K562 (cell line): ENCODE measurements around the gene METTL25B. TPM values are rescaled to one million over a fixed set of nuclear protein-coding genes. Genes with fewer than 3 reads are reported as not detected.

Source experiments
- ARNT ChIP-seq, 2 experiments: fragments of 450-650 bp; IDR thresholded peaks; 2 replicates each; pipeline ENCODE4 v1.6.1; 2016; ENCODE audit warnings: mild to moderate bottlenecking in 1 of 2
- HNRNPLL ChIP-seq: fragments of 200-400 bp; formaldehyde crosslinking; IDR thresholded peaks from 2 replicates; pipeline ENCODE4 v1.6.1; 2017; ENCODE audit warnings: low read length, low read depth, mild to moderate bottlenecking; ENCODE audit not compliant: poor library complexity, severe bottlenecking
- KDM4B ChIP-seq, 2 experiments: fragments of 450-650 bp in 1 of 2; sonication (generic) in 1 of 2; IDR thresholded peaks; 2 replicates each; pipeline ENCODE4 v1.6.1; 2016 to 2017; ENCODE audit warnings: borderline replicate concordance in 2 of 2, antibody characterized with exemption in 1 of 2, low read depth in 1 of 2, mild to moderate bottlenecking in 1 of 2
- KLF16 ChIP-seq: IDR thresholded peaks from 2 replicates; pipeline ENCODE4 v1.6.1; 2016; ENCODE audit warnings: antibody characterized with exemption
- NCOR1 ChIP-seq: fragments of 450-650 bp; IDR thresholded peaks from 2 replicates; pipeline ENCODE4 v1.6.1; 2016; ENCODE audit warnings: mild to moderate bottlenecking, moderate library complexity
- NR2F6 ChIP-seq: fragments of 450-650 bp; formaldehyde crosslinking; IDR thresholded peaks from 2 replicates; pipeline ENCODE4 v1.4.0; 2020; ENCODE audit warnings: mild to moderate bottlenecking
- OTX1 ChIP-seq: fragments of 450-650 bp; formaldehyde crosslinking; IDR thresholded peaks from 2 replicates; pipeline ENCODE4 v1.4.0; 2022; ENCODE audit warnings: mild to moderate bottlenecking
- PRMT5 ChIP-seq: sonication (generic); formaldehyde crosslinking; IDR thresholded peaks from 2 replicates; pipeline ENCODE4 v1.5.0; 2020; ENCODE audit warnings: missing genetic modification reagents
- RBM14 ChIP-seq: fragments of 200-400 bp; formaldehyde crosslinking; IDR thresholded peaks from 2 replicates; pipeline ENCODE4 v1.6.1; 2018; ENCODE audit warnings: low read depth, mild to moderate bottlenecking, low read length, moderate library complexity, borderline replicate concordance; ENCODE audit not compliant: insufficient read depth
- SIRT6 ChIP-seq: IDR thresholded peaks from one replicate; pipeline ENCODE4 v1.6.1; 2012; ENCODE audit warnings: low read depth, mild to moderate bottlenecking, control low read depth, inconsistent platforms, low read length, moderate library complexity
- SMARCE1 ChIP-seq: fragments of 450-650 bp; IDR thresholded peaks from 2 replicates; pipeline ENCODE4 v1.7.1; 2016; ENCODE audit warnings: mild to moderate bottlenecking
- YY1 ChIP-seq, 3 experiments: IDR thresholded peaks; 2 replicates each; pipeline ENCODE4 v1.6.1; 2011; ENCODE audit warnings: low read length in 2 of 3, mild to moderate bottlenecking in 2 of 3, moderate library complexity in 2 of 3, borderline replicate concordance in 1 of 3, control low read depth in 1 of 3, low read depth in 1 of 3; ENCODE audit not compliant: insufficient read depth in 3 of 3, insufficient replicate concordance in 2 of 3, control insufficient read depth in 1 of 3, insufficient read length in 1 of 3; ENCODE audit errors: extremely low read depth in 1 of 3
- ZNF232 ChIP-seq: sonication (generic); formaldehyde crosslinking; IDR thresholded peaks from 2 replicates; pipeline ENCODE4 v1.8.0; 2022; ENCODE audit warnings: mild to moderate bottlenecking, missing genetic modification reagents
- ZNF282 ChIP-seq: sonication (generic); formaldehyde crosslinking; IDR thresholded peaks from 2 replicates; pipeline ENCODE4 v1.8.1; 2023; ENCODE audit warnings: missing genetic modification reagents
- ZNF3 ChIP-seq: fragments of 250-450 bp; sonication (Bioruptor Pico); IDR thresholded peaks from 2 replicates; pipeline ENCODE4 v1.5.0; 2021; ENCODE audit warnings: mild to moderate bottlenecking, moderate library complexity
- polyA plus RNA-seq, 8 experiments: library from polyadenylated mRNA; depleted of rRNA in 4 of 8; stranded (reverse) in 5 of 8; unstranded in 3 of 8; fragments of >200 nt; fragmentation: Nextera tagmentation in 2 of 8; fragmentation: Illumina TruSeq in 1 of 8; extraction: Ambion mirVana in 2 of 8; extraction: Trizol in 1 of 8; gene quantifications; 2 replicates each; pipeline versions ENCODE4 v1.2.1 to v1.2.3, GENCODE V29; 2011 to 2014; ENCODE audit warnings: inconsistent platforms in 1 of 8, missing spikeins in 1 of 8
- total RNA-seq, 7 experiments: library from RNA; depleted of rRNA in 6 of 7; stranded (reverse); fragments of >200 nt in 6 of 7; fragmentation: Illumina TruSeq in 2 of 7; extraction: Trizol in 2 of 7; gene quantifications; 2 replicates each; pipeline versions ENCODE4 v1.2.1 to v1.2.3, GENCODE V29; 2011 to 2021; ENCODE audit warnings: low replicate concordance in 1 of 7
- TF ChIP-seq, protein P1 (sequence below): fragments of 250-450 bp; sonication (Bioruptor Pico); IDR thresholded peaks from 2 replicates; pipeline ENCODE4 v1.4.0; 2020; ENCODE audit warnings: mild to moderate bottlenecking
- TF ChIP-seq, protein P2 (sequence below): fragments of 250-450 bp; sonication (Bioruptor Pico); IDR thresholded peaks from 2 replicates; pipeline ENCODE4 v1.4.0; 2020; ENCODE audit warnings: borderline replicate concordance
- TF ChIP-seq, protein P3 (sequence below): fragments of 450-650 bp; formaldehyde crosslinking; IDR thresholded peaks from 2 replicates; pipeline ENCODE4 v1.4.0; 2020; ENCODE audit warnings: mild to moderate bottlenecking, moderate library complexity
- TF ChIP-seq, protein P4 (sequence below): fragments of 450-650 bp; IDR thresholded peaks from 2 replicates; pipeline ENCODE4 v1.6.1; 2017; ENCODE audit warnings: antibody characterized with exemption, mild to moderate bottlenecking

METTL25B gene
- total and polyA plus RNA-seq, 9 of the 15 experiments (the other 6 are each of a cell fraction or from before 2014, with no cell fraction given), result 7.7 to 48.3 (median 33.1) TPM

DNA sequence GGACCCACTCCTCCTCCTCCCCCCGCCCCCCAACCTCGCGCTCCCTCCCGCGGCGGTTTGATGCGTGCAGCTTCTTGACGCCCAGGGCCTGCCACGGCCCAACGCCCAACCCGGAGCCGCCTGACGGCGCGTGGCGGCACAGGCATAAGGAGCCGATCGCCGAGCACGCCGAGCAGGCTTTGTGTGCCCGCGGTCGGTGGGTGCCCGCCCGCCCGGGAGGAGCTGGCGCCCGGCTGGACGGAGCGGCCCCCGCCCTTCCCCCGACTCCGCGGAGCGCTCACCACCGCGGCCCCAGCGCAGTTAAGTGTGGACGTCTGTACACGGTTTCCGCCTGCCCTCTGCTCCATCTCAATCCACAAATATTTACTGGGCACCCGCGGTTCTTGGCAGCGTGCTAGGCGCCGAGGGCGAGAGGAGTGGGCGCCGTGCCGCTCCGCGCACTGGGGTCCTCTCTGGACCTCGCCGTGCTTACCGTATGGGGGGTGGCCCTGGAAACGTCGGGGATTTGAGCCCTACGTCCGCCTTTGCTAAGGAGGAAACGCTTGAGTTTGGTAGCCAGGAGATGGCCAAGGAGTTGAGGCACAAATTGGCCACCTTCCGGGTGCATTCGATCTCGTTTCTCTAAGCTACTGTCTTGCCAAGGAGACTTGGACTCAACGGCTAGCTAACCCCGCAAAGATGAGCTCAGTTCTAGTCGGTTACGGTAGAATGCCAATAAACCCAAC is 23.6 kb downstream of the METTL25B start (continued):
- TF ChIP-seq, protein P1, sequence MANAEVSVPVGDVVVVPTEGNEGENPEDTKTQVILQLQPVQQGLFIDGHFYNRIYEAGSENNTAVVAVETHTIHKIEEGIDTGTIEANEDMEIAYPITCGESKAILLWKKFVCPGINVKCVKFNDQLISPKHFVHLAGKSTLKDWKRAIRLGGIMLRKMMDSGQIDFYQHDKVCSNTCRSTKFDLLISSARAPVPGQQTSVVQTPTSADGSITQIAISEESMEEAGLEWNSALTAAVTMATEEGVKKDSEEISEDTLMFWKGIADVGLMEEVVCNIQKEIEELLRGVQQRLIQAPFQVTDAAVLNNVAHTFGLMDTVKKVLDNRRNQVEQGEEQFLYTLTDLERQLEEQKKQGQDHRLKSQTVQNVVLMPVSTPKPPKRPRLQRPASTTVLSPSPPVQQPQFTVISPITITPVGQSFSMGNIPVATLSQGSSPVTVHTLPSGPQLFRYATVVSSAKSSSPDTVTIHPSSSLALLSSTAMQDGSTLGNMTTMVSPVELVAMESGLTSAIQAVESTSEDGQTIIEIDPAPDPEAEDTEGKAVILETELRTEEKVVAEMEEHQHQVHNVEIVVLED (CRISPR knock-in tag), result peak; percentile 72
- TF ChIP-seq, protein P2, sequence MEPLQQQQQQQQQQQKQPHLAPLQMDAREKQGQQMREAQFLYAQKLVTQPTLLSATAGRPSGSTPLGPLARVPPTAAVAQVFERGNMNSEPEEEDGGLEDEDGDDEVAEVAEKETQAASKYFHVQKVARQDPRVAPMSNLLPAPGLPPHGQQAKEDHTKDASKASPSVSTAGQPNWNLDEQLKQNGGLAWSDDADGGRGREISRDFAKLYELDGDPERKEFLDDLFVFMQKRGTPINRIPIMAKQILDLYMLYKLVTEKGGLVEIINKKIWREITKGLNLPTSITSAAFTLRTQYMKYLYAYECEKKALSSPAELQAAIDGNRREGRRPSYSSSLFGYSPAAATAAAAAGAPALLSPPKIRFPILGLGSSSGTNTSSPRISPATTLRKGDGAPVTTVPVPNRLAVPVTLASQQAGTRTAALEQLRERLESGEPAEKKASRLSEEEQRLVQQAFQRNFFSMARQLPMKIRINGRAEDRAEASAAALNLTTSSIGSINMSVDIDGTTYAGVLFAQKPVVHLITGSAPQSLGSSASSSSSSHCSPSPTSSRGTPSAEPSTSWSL, result no peak
- TF ChIP-seq SIRT6 (no peak), RBM14 (no peak), KDM4B (IDR thresholded peaks at IDR 0.05; ENCODE audit: borderline replicate concordance in 2 of 2, low read depth in 1 of 2) (peak in 1 of 2 experiments; percentile 5; a peak in 1 of 4 replicates), PRMT5 (CRISPR knock-in tag) (no peak), YY1 (IDR thresholded peaks at IDR 0.05; ENCODE audit: borderline replicate concordance in 1 of 3, control insufficient read depth in 1 of 3, extremely low read depth in 1 of 3, insufficient read depth in 3 of 3, insufficient read length in 1 of 3, insufficient replicate concordance in 2 of 3, low read depth in 1 of 3, low read length in 2 of 3) (peak in 2 of 3 experiments; percentile 27 to 82), SMARCE1 (no peak), ZNF232 (no peak), HNRNPLL (no peak), NR2F6 (CRISPR knock-in tag) (no peak), NCOR1 (peak; percentile 25; the same call in 1 of the 2 replicates), OTX1 (no peak), KLF16 (no peak), ZNF3 (CRISPR knock-in tag) (no peak), ZNF282 (CRISPR knock-in tag) (no peak), ARNT (IDR thresholded peaks at IDR 0.05) (no peak)
- TF ChIP-seq, protein P3, sequence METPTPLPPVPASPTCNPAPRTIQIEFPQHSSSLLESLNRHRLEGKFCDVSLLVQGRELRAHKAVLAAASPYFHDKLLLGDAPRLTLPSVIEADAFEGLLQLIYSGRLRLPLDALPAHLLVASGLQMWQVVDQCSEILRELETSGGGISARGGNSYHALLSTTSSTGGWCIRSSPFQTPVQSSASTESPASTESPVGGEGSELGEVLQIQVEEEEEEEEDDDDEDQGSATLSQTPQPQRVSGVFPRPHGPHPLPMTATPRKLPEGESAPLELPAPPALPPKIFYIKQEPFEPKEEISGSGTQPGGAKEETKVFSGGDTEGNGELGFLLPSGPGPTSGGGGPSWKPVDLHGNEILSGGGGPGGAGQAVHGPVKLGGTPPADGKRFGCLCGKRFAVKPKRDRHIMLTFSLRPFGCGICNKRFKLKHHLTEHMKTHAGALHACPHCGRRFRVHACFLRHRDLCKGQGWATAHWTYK (CRISPR knock-in tag), result 0 out of 2 replicates have a peak, but pooled peaks have one; percentile 67
- TF ChIP-seq, protein P4, sequence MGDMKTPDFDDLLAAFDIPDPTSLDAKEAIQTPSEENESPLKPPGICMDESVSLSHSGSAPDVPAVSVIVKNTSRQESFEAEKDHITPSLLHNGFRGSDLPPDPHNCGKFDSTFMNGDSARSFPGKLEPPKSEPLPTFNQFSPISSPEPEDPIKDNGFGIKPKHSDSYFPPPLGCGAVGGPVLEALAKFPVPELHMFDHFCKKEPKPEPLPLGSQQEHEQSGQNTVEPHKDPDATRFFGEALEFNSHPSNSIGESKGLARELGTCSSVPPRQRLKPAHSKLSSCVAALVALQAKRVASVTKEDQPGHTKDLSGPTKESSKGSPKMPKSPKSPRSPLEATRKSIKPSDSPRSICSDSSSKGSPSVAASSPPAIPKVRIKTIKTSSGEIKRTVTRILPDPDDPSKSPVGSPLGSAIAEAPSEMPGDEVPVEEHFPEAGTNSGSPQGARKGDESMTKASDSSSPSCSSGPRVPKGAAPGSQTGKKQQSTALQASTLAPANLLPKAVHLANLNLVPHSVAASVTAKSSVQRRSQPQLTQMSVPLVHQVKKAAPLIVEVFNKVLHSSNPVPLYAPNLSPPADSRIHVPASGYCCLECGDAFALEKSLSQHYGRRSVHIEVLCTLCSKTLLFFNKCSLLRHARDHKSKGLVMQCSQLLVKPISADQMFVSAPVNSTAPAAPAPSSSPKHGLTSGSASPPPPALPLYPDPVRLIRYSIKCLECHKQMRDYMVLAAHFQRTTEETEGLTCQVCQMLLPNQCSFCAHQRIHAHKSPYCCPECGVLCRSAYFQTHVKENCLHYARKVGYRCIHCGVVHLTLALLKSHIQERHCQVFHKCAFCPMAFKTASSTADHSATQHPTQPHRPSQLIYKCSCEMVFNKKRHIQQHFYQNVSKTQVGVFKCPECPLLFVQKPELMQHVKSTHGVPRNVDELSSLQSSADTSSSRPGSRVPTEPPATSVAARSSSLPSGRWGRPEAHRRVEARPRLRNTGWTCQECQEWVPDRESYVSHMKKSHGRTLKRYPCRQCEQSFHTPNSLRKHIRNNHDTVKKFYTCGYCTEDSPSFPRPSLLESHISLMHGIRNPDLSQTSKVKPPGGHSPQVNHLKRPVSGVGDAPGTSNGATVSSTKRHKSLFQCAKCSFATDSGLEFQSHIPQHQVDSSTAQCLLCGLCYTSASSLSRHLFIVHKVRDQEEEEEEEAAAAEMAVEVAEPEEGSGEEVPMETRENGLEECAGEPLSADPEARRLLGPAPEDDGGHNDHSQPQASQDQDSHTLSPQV, result 0 out of 2 replicates have a peak, but pooled peaks have one; percentile 16
